DMS53 (cell line): ENCODE data around the gene USP17L29.
"Not testable (repeated sequence)": the region's sequence is repeated elsewhere in the genome, so short reads cannot be mapped to it uniquely, and the experiment has no call there.

Experiments
- DNase-seq: peaks from one replicate; lab custom pipeline; 2025; lab: John Stamatoyannopoulos, UW

The USP17L29 gene

GRCh38 chr4:9353338-9353737 lies at the start of gene USP17L29:
Gene USP17L29, plus strand, starts transcription at chr4:9353638. Its CDS starts 0 bp downstream, at chr4:9353638.
- not testable (repeated sequence) for DNase-seq

- not testable (repeated sequence) for DNase-seq
Observed at GRCh38 chr4:9324191-9324590, 29.2 kb upstream of the USP17L29 start.

GRCh38 chr4:9324865-9325264 lies 28.6 kb upstream of the USP17L29 start, which contains the start of gene USP17L24:
Gene USP17L24, plus strand, starts transcription at chr4:9325165. Its CDS starts 0 bp downstream, at chr4:9325165.
- DNase-seq: not testable (repeated sequence)

- DNase-seq: not testable (repeated sequence)
Observed at GRCh38 chr4:9329611-9330010, 23.8 kb upstream of the USP17L29 start, which contains the start of gene USP17L25. Gene USP17L25, plus strand, starts transcription at chr4:9329911. Its CDS starts 0 bp downstream, at chr4:9329911.

GRCh38 chr4:9334358-9334757 lies 19.1 kb upstream of the USP17L29 start, which contains the start of gene USP17L26:
Gene USP17L26, plus strand, starts transcription at chr4:9334658. Its CDS starts 0 bp downstream, at chr4:9334658.
- not testable (repeated sequence) for DNase-seq

- not testable (repeated sequence) for DNase-seq
Observed at GRCh38 chr4:9339103-9339502, 14.3 kb upstream of the USP17L29 start, which contains the start of gene USP17L5. Gene USP17L5, plus strand, starts transcription at chr4:9339403. Its CDS starts 0 bp downstream, at chr4:9339403.

GRCh38 chr4:9343848-9344247 lies 9.6 kb upstream of the USP17L29 start, which contains the start of gene USP17L27:
Gene USP17L27, plus strand, starts transcription at chr4:9344148. Its CDS starts 0 bp downstream, at chr4:9344148.
- DNase-seq: not testable (repeated sequence)

GRCh38 chr4:9348593-9348992 lies 4.8 kb upstream of the USP17L29 start, which contains the start of gene USP17L28:
Gene USP17L28, plus strand, starts transcription at chr4:9348893. Its CDS starts 0 bp downstream, at chr4:9348893.
- not testable (repeated sequence) for DNase-seq

GRCh38 chr4:9350866-9351265 lies 2.6 kb upstream of the USP17L29 start:
- not testable (repeated sequence) for DNase-seq

- DNase-seq: not testable (repeated sequence)
Observed at GRCh38 chr4:9362829-9363228, 9.4 kb downstream of the USP17L29 start, which contains the start of gene USP17L30. Gene USP17L30, plus strand, starts transcription at chr4:9363129. Its CDS starts 0 bp downstream, at chr4:9363129.

GRCh38 chr4:9379881-9380280 lies 26.4 kb downstream of the USP17L29 start:
- DNase-seq: not testable (repeated sequence)

GRCh38 chr4:9381012-9381534 lies 27.6 kb downstream of the USP17L29 start:
- not testable (repeated sequence) for DNase-seq

GRCh38 chr4:9384126-9384525 lies 30.7 kb downstream of the USP17L29 start:
- no peak for DNase-seq

GRCh38 chr4:9389001-9389400 lies 35.6 kb downstream of the USP17L29 start:
- DNase-seq: not testable (repeated sequence)
